HG03571 (cell line): ENCODE results near the gene TRRAP.
A peak's percentile ranks its signal among the peaks of the same experiment; 100 is the strongest.
"Not testable (repeated sequence)": the region's sequence is repeated elsewhere in the genome, so short reads cannot be mapped to it uniquely, and the experiment has no call there.

Source experiments
- ATAC-seq: cut with Tn5 transposase; IDR thresholded peaks from one replicate; pipeline ENCODE4 v1.9.1; 2021; ENCODE audit not compliant: unreplicated experiment

TRRAP gene

GRCh38 chr7:98866351-98866750 lies 12.0 kb upstream of the TRRAP start:
- no peak for ATAC-seq

GRCh38 chr7:98866765-98867164 lies 11.6 kb upstream of the TRRAP start:
- ATAC-seq = no peak

GRCh38 chr7:98868450-98868849 lies 9.9 kb upstream of the TRRAP start:
- ATAC-seq = no peak

GRCh38 chr7:98869027-98869596 lies 9.2 kb upstream of the TRRAP start:
- no peak for ATAC-seq

GRCh38 chr7:98869597-98870120 lies 8.7 kb upstream of the TRRAP start, which contains the start of gene TMEM130:
TMEM130 (minus strand) TSS chr7:98870014; CDS start chr7:98869861, 153 bp downstream.
- ATAC-seq = no peak

GRCh38 chr7:98870121-98870651 lies 8.1 kb upstream of the TRRAP start:
- peak; percentile 80 for ATAC-seq

GRCh38 chr7:98870807-98871491 lies 7.4 kb upstream of the TRRAP start:
- ATAC-seq = no peak

GRCh38 chr7:98872328-98872924 lies 5.9 kb upstream of the TRRAP start:
- ATAC-seq = no peak

GRCh38 chr7:98873610-98874009 lies 4.7 kb upstream of the TRRAP start:
- ATAC-seq = not testable (repeated sequence)

- ATAC-seq = no peak
Measured at GRCh38 chr7:98874942-98875341, 3.4 kb upstream of the TRRAP start.

GRCh38 chr7:98875501-98875900 lies 2.8 kb upstream of the TRRAP start:
- no peak for ATAC-seq

- no peak for ATAC-seq
Measured at GRCh38 chr7:98877146-98877545, 1.2 kb upstream of the TRRAP start.

- no peak for ATAC-seq
Measured at GRCh38 chr7:98877692-98878364, 504 bp upstream of the TRRAP start.

- peak; percentile 75 for ATAC-seq
Measured at GRCh38 chr7:98879198-98879978, 1.1 kb downstream of the TRRAP start.

- ATAC-seq = no peak
Measured at GRCh38 chr7:98879979-98880315, 1.6 kb downstream of the TRRAP start.

GRCh38 chr7:98880485-98880884 lies 2.2 kb downstream of the TRRAP start:
- no peak for ATAC-seq

GRCh38 chr7:98881561-98882315 lies 3.4 kb downstream of the TRRAP start:
- ATAC-seq = no peak

GRCh38 chr7:98884416-98884815 lies 6.1 kb downstream of the TRRAP start:
- no peak for ATAC-seq

- ATAC-seq = no peak
Measured at GRCh38 chr7:98887038-98887437, 8.7 kb downstream of the TRRAP start.

- ATAC-seq = no peak
Measured at GRCh38 chr7:98892609-98893008, 14.3 kb downstream of the TRRAP start.
